ENCODE data around the gene SLC4A11. TPM values are rescaled to one million over a fixed set of nuclear protein-coding genes. Genes with fewer than 3 reads are reported as not detected.
"Not testable (repeated sequence)": the region's sequence is repeated elsewhere in the genome, so short reads cannot be mapped to it uniquely, and the experiment has no call there.

Gene SLC4A11
- polyA plus RNA-seq, 2 of the 4 experiments (the other 2 are of a cell fraction), result 2.0 to 10.7 TPM

DNA sequence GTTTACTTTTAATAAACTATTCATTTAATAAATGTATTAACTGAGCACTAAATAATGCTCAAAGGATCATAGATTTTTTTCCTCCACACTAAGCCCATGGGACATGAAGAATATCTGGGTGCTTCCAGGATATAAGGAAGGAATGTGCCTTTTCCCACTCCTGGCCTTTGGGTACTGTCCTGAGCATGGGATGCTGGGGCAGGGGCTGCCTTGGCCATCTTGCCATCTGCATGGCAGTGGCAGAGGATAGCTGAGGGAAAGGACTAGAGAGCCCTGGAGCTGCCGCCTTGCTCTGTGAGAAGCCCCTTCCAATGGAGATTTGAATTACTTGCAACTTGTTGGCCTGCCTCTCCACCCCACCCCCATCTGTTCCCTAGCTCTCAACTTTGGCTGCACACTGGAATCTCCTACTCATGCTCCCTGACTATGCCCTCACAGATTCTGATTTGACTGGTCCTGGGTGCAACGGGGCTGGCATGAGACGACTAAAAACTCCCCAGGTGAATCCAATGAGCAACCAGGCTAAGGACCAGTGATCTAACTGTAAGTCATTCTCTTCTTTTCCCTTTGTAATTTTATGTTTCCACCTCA lies 50.1 kb downstream of the SLC4A11 start:
- Histone ChIP-seq H3K4me1 (no peaks in the 10 kb centered on the region), H3K9me3 (no peaks in the 10 kb centered on the region), H3K27ac (no peak overlapping the region), H3K4me3 (no peak overlapping the region), H3K4me2 (no peak overlapping the region)
- FAIRE-seq (no peak), ATAC-seq (no peak), DNase-seq (ENCODE audit: low read depth in 1 of 2, low spot score in 1 of 2) (no peak)
- TF ChIP-seq MYC (IDR thresholded peaks at IDR 0.05; ENCODE audit: borderline replicate concordance, low read length) (no peak), ESRRA (IDR thresholded peaks at IDR 0.05; ENCODE audit: borderline replicate concordance, low read length) (no peak), HEYL (CRISPR knock-in tag; IDR thresholded peaks at IDR 0.05) (no peak), NFE2L2 (conservative IDR thresholded peaks at IDR 0.05; ENCODE audit: low read length) (no peak), HOXA7 (CRISPR knock-in tag; IDR thresholded peaks at IDR 0.05) (no peak)
- TF ChIP-seq, protein P1, sequence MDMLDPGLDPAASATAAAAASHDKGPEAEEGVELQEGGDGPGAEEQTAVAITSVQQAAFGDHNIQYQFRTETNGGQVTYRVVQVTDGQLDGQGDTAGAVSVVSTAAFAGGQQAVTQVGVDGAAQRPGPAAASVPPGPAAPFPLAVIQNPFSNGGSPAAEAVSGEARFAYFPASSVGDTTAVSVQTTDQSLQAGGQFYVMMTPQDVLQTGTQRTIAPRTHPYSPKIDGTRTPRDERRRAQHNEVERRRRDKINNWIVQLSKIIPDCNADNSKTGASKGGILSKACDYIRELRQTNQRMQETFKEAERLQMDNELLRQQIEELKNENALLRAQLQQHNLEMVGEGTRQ (IDR thresholded peaks at IDR 0.05), result no peak
- ChIA-PET CTCF (interaction anchor here (0.6 to 1.0 kb wide), 2 partner anchors 115 to 1007 kb away, joined by 4 read pairs; no protein-coding TSS in a partner anchor), POLR2A (interaction anchor here (0.6 kb wide), 1 partner anchor 9 kb away, joined by 5 read pairs; no protein-coding TSS in a partner anchor)
- 95% methylated on average over 3 of the region's 3 CpGs for WGBS (ENCODE audit: missing lambda C conversion rate)

DNA sequence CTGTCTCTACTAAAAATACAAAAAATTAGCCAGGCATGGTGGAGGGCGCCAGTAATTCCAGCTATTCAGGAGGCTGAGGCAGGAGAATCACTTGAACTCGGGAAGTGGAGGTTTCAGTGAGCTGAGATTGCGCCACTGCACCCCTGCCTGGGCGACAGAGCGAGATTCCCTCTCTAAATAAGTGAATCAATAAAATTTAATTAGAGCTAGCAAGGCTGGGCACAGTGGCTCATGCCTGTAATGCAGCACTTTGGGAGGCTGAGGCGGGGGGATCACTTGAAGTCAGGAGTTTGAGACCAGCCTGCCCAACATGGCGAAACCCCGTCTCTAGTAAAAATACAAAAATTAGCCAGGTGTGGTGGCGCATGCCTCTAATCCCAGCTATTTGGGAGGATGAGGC lies 51.1 kb downstream of the SLC4A11 start:
- POLR2A ChIA-PET, result interaction anchor here (0.5 kb wide), 1 partner anchor 428 kb away, joined by 6 read pairs; no protein-coding TSS in a partner anchor
- ATAC-seq; H3K4me1 ChIP-seq; FAIRE-seq; H3K27ac ChIP-seq; H3K4me3 ChIP-seq; DNase-seq (ENCODE audit: low read depth in 1 of 2, low spot score in 1 of 2); H3K9me3 ChIP-seq; H3K4me2 ChIP-seq: not testable (repeated sequence)
- 92% methylated on average over 9 of the region's 9 CpGs for WGBS (ENCODE audit: missing lambda C conversion rate)
- CTCF ChIA-PET, result interaction anchor here (1.0 to 1.5 kb wide), 4 partner anchors 17 to 562 kb away, joined by 3 read pairs; no protein-coding TSS in a partner anchor
- 0 out of 4 replicates have a peak, but pooled peaks of 1 of the 2 experiments have one; percentile 12 for TF ChIP-seq CEBPB (IDR thresholded peaks at IDR 0.05)

DNA sequence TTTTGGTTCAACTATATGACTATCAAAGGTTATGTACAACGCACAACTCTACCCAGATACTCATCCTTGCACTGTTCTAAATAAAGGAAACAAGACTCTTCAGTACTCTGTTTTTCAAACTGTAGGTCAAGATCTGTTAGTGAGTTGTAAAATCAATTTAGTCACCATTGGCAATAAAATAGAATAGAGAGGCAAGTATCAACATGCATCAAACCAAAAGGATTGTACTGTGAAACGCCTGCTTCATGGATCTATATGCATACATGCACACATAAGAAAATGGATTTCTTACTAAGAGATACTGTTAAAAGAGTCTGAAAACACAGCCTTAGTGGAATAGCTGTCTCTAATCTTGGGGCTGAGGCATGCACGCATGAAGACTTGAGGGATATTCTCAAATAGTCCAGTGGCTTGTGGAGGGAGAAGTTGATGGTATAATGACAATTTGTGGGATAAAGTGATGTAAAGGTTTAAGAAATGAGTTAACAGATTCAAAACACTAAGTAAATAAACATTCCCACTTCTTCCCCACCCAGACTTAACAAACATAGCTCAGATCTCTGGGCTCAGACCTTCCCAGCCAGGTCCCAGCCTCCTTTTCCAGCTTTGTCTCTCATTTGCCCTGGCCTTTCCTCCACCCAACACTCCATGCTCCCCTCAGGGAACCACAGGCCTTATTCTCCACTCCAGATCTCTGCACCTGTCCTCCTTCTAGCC lies 54.9 kb downstream of the SLC4A11 start:
- WGBS (ENCODE audit: missing lambda C conversion rate), result 89% methylated on average over 3 of the region's 3 CpGs
- ATAC-seq (peak; percentile 39 to 49; a peak in 5 of 6 replicates), FAIRE-seq (peak; percentile 96), DNase-seq (ENCODE audit: low read depth in 1 of 2, low spot score in 1 of 2) (no peak)
- CTCF ChIA-PET, result interaction anchor here (0.6 to 1.7 kb wide), 5 partner anchors 8 to 493 kb away, joined by 3 to 4 read pairs (median 3); no protein-coding TSS in a partner anchor
- no peak overlapping the region for H3K27ac ChIP-seq
- H3K4me2 ChIP-seq, result no peak overlapping the region
- TF ChIP-seq MYC (IDR thresholded peaks at IDR 0.05; ENCODE audit: borderline replicate concordance, low read length) (no peak), HOXB5 (CRISPR knock-in tag; IDR thresholded peaks at IDR 0.05) (no peak), FOSL2 (IDR thresholded peaks at IDR 0.05) (no peak), FOSL2 (CRISPR knock-in tag; IDR thresholded peaks at IDR 0.05) (no peak), RAD21 (conservative IDR thresholded peaks at IDR 0.05 in 1 of 2, IDR thresholded peaks at IDR 0.05 in 1 of 2) (no peak), MAFK (IDR thresholded peaks at IDR 0.05; ENCODE audit: partially characterized antibody) (no peak), CHD2 (IDR thresholded peaks at IDR 0.05; ENCODE audit: low read length, partially characterized antibody) (no peak), RFX5 (IDR thresholded peaks at IDR 0.05) (no peak), HOXA7 (CRISPR knock-in tag; IDR thresholded peaks at IDR 0.05) (no peak), TFCP2L1 (CRISPR knock-in tag; IDR thresholded peaks at IDR 0.05) (no peak), RNF2 (IDR thresholded peaks at IDR 0.05; ENCODE audit: borderline replicate concordance, low read depth) (no peak), JUN (IDR thresholded peaks at IDR 0.05) (no peak), RARB (CRISPR knock-in tag; IDR thresholded peaks at IDR 0.05) (no peak), HEYL (CRISPR knock-in tag; IDR thresholded peaks at IDR 0.05) (no peak), BHLHE40 (IDR thresholded peaks at IDR 0.05; ENCODE audit: low read depth, low read length) (no peak), CTCF (IDR thresholded peaks at IDR 0.05) (no peak), TP53 (CRISPR knock-in tag; IDR thresholded peaks at IDR 0.05) (no peak)
- TF ChIP-seq, protein P2, sequence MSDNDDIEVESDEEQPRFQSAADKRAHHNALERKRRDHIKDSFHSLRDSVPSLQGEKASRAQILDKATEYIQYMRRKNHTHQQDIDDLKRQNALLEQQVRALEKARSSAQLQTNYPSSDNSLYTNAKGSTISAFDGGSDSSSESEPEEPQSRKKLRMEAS (IDR thresholded peaks at IDR 0.05), result no peak
- TF ChIP-seq, protein P1 (IDR thresholded peaks at IDR 0.05), result no peak
- TF ChIP-seq, protein P3, sequence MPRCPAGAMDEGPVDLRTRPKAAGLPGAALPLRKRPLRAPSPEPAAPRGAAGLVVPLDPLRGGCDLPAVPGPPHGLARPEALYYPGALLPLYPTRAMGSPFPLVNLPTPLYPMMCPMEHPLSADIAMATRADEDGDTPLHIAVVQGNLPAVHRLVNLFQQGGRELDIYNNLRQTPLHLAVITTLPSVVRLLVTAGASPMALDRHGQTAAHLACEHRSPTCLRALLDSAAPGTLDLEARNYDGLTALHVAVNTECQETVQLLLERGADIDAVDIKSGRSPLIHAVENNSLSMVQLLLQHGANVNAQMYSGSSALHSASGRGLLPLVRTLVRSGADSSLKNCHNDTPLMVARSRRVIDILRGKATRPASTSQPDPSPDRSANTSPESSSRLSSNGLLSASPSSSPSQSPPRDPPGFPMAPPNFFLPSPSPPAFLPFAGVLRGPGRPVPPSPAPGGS (IDR thresholded peaks at IDR 0.05), result no peak
- TF ChIP-seq, protein P4, sequence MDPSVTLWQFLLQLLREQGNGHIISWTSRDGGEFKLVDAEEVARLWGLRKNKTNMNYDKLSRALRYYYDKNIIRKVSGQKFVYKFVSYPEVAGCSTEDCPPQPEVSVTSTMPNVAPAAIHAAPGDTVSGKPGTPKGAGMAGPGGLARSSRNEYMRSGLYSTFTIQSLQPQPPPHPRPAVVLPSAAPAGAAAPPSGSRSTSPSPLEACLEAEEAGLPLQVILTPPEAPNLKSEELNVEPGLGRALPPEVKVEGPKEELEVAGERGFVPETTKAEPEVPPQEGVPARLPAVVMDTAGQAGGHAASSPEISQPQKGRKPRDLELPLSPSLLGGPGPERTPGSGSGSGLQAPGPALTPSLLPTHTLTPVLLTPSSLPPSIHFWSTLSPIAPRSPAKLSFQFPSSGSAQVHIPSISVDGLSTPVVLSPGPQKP (IDR thresholded peaks at IDR 0.05; ENCODE audit: low read depth, low read length), result no peak
- H3K4me3 ChIP-seq, result no peak overlapping the region
- POLR2A ChIA-PET, result interaction anchor here (0.6 kb wide), 1 partner anchor 13 kb away, joined by 3 read pairs; no protein-coding TSS in a partner anchor
- H3K4me1 ChIP-seq, result no peaks in the 10 kb centered on the region
- no peaks in the 10 kb centered on the region for H3K9me3 ChIP-seq
